HG02840 (cell line): Measurements from ENCODE around the gene USP40.
"Not testable (repeated sequence)": the region's sequence is repeated elsewhere in the genome, so short reads cannot be mapped to it uniquely, and the experiment has no call there.

Experiments used
- ATAC-seq: cut with Tn5 transposase; IDR thresholded peaks from one replicate; pipeline ENCODE4 v1.9.1; 2021; ENCODE audit warnings: mild to moderate bottlenecking, moderate library complexity, moderate number of reproducible peaks; ENCODE audit not compliant: unreplicated experiment, low FRiP score

USP40 gene, protein sequence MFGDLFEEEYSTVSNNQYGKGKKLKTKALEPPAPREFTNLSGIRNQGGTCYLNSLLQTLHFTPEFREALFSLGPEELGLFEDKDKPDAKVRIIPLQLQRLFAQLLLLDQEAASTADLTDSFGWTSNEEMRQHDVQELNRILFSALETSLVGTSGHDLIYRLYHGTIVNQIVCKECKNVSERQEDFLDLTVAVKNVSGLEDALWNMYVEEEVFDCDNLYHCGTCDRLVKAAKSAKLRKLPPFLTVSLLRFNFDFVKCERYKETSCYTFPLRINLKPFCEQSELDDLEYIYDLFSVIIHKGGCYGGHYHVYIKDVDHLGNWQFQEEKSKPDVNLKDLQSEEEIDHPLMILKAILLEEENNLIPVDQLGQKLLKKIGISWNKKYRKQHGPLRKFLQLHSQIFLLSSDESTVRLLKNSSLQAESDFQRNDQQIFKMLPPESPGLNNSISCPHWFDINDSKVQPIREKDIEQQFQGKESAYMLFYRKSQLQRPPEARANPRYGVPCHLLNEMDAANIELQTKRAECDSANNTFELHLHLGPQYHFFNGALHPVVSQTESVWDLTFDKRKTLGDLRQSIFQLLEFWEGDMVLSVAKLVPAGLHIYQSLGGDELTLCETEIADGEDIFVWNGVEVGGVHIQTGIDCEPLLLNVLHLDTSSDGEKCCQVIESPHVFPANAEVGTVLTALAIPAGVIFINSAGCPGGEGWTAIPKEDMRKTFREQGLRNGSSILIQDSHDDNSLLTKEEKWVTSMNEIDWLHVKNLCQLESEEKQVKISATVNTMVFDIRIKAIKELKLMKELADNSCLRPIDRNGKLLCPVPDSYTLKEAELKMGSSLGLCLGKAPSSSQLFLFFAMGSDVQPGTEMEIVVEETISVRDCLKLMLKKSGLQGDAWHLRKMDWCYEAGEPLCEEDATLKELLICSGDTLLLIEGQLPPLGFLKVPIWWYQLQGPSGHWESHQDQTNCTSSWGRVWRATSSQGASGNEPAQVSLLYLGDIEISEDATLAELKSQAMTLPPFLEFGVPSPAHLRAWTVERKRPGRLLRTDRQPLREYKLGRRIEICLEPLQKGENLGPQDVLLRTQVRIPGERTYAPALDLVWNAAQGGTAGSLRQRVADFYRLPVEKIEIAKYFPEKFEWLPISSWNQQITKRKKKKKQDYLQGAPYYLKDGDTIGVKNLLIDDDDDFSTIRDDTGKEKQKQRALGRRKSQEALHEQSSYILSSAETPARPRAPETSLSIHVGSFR

DNA sequence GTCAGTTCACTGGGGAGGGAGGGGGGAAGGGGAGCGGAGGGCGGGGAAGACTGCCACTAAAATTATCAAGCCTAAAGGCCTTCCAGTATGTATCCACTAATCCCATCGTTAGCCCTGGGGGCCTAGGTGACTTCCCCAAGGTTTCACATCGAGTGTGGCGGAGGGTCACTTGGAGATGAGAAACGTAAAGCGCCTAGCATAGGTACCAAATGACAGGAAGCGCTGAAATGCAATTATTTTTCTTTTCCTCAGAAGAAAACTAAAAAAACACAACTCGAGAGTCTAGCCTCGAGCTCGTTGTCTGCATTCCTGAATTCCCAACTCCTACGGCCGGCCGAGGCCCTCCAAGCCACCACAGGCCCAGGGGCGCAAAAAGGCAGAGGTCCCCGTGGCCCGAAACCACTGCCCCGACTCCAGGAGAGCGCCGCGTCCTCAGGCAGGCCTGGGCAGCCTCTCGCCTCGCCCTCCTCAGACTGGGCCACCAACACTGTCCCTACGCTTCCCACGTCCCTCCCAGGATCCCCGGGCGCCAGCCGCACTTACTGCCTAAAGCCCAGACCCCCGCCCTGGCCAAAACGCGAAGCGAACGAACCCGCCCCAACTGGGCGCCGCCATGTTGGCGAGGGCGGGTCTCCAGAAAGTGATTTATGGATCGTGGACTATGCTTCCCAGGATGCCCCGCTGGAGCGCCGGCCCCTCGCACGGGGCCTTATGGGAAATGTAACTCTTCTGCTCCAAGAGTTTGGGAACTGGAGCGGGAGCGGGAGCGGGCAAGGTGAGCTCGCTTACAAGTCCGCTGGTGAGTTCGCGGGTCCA lies at the start of gene USP40:
TSS of gene USP40 (minus strand) at position 642 of the 816 bp plus-strand sequence. CDS start 1,228 bp downstream, outside the sequence.
- no peak for ATAC-seq

DNA sequence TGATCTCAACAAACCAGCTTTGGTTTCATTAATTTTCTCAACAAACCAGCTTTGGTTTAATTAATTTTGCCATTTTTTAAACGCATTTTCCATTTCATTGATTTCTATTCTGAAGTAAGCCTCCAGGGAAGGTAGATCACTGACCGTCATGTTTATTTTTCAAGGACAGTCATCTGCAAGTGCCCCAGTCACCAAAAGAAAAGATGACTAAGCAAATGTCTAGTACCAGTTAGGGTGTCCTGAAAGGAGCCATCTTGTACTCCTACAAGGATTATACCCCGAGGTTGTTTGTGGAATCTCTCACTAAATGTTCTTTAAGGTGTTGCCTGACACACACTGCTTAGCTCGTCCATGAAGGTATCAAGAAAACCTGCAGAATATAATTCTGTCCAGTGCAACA lies 44.7 kb upstream of the USP40 start:
- ATAC-seq: no peak

DNA sequence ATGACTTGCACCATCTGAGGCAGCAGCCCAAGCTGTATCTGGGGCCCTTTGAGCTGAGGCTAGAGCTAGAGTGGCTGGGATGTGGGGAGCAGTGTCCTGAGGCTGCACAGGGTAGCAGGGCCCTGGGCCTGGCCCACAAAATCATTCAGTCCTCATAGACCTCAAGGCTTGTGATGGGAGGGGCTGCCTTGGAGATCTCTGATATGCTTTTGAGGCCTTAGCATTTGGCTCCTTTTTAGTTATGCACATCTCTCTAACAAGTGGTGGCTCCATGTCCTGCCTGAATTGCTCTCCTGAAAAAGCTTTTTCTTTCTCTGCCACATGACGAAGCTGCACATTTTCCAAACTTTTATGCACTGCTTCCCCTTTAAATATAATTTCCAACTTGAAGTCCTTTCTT lies 39.1 kb upstream of the USP40 start:
- no peak for ATAC-seq

DNA sequence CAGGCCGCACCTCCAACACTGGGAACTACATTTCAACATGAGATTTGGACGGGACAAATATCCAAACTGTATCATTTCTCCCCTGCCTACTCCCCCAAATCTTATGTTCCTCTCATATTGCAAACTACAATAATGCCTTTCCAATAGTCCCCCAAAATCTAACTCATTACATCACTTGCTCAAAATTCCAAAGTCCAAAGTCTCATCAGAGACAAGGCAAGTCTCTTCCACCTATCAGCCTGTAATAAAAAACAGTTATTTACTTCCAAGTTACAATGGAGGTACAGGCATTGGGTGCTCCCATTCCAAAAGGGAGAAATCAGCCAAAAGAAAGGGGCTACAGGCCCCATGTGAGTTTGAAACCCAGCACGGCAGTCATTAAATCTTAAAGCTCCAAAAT lies 38.2 kb upstream of the USP40 start:
- ATAC-seq: no peak

DNA sequence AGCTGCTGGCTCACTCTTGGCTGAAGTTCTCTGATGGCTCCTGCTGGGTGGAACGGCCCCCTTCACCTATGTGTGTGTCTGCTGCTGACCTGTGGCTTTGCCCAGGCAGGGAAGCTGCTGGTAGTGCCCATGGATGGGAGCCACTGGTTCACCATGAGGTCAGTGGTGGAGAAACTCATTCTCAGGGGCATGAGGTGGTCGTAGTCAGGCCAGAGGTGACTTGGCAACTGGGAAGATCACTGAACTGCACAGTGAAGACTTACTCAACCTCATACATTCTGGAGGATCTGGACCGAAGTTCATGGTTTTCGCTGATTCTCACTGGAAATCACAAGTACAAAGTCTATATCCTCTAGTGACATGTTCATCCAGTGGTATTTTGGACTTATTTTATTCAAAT lies 36.9 kb upstream of the USP40 start:
- no peak for ATAC-seq

DNA sequence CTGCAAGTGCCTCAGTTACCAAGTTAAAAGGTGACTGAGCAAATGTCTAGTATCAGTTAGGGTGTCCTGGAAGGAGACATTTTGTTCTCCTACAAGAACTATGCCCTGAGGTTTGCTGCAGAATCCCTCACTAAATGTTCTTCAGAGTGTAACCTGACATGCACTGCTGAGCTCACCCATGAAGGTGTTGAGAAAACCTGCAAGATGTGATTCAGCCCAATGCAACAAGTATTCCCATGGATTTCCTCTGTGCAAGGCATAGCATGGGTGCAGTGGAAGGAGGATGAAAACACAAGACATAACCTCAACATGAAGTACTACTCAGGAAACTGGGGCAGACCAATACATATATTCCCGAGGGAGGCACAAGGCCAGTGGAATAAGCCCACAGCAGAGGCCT lies 35.5 kb upstream of the USP40 start:
- ATAC-seq: no peak

DNA sequence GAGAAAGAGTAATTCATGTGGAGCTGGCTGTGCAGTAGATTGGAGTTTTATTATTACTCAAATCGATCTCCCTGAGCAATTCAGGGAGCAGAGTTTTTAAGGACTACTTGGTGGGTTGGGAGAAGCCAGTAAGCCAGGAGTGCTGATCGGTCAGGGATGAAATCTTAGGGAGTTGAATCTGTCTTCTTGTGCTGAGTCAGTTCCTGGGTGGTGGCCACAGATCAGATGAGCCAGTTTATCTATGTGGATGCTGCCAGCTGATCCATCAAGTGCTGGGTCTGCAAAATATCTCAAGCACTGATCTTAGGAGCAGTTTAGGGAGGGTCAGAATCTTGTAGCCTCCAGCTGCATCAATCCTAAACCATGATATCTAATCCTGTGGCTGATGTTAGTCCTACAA lies 33.8 kb upstream of the USP40 start:
- ATAC-seq: no peak

DNA sequence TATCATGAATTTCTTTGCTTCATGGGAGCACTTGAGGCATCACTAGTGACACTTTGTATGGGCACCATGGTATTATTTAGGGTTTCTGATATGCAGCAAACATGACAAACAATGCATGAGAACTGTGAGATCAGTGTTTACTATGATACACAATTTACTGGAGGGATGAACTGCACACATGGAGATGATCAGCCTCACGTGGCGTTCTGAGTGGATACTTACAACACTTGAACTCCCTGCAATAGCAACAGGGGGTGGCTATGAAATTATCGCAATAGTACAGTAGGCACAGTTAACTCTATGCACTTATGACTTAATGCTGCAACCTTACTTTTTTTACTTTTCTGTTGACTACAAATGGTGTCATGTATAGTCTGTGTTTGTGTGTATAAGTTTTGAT lies 32.4 kb upstream of the USP40 start:
- no peak for ATAC-seq

DNA sequence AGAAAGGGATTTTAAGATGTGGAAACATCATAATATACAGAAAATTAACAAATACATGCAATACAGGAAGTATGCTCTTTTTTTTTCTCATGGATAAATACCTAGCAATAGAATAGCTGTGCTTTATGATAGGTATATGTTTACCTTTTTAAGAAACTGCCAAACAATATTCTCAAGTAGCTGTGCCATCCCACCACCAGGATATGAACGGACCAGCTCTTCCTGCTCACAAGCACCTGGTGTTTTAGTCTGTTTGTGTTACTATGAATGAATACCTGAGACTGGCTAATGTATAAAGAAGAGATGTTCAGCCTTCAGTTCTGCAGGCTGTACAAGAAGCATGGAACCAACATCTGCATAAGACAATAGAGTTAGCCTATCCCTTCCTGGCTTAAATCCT lies 30.9 kb upstream of the USP40 start:
- ATAC-seq: no peak

DNA sequence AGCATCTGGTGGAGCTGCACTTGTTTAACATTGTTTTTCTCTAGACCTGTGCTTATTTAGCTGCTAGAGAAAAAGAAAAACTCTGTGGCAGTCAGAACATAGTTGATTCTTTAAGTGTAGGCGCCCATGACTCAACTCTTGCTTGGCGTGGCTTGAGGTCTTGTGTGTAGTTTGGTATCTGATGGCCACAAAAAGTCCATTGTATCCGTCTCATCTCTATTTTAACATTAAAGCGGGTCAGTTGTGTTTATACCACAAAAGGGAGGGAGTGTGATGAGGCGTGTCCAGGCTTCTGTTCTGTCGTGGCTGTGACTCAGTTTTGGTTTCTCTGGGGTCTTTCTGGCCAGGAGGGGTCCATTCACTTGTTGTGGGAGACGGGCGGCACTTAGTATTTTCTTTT lies 26.6 kb upstream of the USP40 start:
- ATAC-seq: no peak

DNA sequence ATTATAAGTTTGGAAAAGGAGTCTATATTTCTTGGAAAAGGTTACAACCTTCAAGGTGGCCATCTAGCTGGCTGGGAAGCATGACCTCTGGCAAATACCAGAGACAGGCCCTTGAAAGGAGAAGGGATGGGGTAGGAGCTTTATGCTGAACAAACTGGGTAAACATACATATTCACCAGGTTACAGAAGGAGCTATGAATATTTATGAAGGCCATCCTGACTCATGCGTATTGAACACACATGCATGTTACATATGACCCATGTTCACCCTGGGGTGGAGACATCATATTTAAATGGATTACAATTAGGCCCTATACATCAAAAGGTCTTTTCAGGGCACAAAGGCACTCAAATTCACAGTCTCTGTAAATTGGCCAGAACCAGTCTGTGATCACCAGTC lies 26.1 kb upstream of the USP40 start:
- ATAC-seq: not testable (repeated sequence)

DNA sequence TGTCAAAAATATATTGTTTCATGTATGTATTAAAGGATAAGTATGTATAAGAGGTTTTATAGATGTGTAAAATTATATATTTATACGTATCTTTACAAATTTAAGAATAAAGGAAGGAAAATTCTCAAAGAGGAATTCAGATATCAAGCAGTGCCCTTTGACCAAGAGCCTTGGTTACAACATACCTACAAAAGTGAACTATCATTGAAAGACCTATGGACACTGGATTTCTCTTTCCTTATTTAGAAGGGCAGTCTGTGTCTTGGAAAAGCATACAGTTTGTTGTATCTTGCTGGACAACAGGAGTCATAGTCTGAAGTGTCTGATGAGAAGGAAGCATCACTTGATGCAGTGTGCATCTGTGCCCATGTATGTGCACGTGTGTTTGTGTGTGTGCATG lies 21.8 kb upstream of the USP40 start:
- no peak for ATAC-seq

DNA sequence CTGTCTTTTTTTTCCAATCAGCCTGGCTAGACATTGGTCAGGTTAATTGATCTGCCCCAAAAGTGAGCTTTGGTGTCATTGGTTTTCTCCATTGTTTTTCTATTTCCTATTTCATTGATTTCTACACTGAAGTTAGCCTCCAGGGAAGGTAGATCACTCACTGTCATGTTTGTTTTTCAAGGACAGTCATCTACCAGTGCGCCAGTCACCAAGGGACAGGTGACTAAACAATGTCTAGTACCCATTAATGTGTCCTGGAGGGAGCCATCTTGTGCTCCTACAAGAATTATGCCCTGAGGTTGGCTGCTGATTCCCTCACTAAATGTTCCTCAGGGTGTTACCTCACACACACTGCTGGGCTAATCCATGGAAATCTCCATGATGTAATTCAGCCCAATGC lies 17.6 kb upstream of the USP40 start:
- ATAC-seq: no peak

DNA sequence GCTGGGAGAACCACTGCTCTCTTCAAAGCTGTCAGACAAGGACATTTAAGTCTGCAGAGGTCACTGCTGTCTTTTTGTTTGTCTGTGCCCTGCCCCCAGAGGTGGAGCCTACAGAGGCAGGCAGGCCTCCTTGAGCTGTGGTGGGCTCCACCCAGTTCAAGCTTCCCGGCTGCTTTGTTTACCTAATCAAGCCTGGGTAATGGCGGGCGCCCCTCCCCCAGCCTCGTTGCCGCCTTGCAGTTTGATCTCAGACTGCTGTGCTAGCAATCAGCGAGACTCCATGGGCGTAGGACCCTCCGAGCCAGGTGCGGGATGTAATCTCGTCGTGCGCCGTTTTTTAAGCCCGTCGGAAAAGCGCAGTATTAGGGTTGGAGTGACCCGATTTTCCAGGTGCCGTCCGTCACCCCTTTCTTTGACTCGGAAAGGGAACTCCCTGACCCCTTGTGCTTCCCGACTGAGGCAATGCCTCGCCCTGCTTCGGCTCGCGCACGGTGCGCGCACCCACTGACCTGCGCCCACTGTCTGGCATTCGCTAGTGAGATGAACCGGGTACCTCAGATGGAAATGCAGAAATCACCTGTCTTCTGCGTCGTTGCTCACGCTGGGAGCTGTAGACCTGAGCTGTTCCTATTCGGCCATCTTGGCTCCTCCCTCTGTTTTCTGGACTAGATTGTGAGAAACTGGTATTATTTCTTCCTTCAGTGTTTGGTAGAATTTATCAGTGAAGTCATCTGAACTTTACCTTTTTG lies 16.8 kb upstream of the USP40 start:
- not testable (repeated sequence) for ATAC-seq

DNA sequence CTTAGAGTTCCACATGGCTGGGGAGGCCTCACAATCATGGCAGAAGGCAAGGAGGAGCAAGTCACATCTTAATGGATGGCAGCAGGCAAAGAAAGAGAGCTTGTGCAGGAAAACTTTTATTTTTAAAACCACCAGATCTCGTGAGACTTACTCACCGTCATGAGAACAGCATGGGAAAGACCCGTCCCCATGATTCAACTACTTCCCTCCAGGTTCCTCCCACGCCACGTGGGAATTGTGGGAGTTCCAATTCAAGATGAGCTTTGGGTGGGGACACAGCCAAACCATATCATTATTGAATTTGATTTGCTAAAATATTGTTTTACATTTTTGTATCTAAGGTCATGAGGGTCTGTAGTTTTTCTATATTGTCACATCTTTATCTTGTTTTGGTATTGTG lies 10.8 kb upstream of the USP40 start:
- ATAC-seq: not testable (repeated sequence)

DNA sequence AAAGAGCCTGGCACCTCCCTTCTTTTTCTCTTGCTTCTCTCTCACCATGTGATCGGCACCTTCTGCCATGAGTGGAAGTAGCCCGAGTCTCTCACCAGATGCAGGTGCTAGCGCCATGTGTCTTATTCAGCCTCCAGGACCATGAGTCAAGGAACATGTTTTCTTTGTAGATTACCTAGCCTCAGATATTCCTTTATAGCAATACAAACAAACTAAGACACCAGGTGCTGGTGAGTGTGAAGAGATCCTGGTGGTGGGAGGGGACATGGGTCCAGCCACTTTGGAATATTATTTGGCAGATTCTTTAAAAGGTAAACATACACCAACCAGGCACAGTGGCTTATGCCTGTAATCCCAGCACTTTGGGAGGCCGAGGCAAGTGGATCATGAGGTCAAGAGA lies 5.9 kb upstream of the USP40 start:
- no peak for ATAC-seq

DNA sequence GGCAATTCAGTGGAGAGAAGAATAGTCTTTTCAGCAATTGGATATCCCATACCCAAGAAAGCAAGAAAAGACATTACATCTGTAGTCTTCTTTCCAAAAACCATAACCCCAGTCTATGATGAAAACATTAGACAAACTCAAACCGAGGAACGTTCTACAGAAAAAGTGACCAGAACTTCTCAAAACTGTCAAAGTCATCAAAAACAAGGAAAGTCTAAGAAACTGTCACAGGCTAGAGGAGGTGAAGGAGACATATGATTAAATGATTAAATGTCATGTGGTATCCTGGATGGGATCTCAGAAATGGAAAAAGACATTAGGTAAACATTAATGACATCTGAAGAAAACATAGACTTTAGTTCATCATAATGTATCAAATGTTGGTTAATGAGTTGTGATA lies 4.9 kb upstream of the USP40 start:
- no peak for ATAC-seq

DNA sequence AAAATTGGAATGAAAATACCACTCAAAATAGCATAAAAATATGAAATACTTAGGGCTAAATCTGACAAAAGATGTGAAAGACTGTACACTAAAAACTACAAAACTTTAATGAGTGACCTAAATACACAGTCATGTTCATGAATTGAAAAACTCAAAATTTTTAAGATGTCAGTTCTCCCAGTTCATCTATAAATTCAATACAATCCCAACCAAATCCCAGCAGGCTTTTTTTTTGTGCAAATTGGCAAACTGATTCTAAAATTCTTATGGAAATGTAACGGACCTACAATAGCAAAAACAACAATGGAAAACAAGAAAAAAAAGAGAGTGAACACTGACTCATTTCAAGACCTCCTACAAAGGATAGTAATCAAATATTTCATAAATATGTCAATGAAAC lies 4.4 kb upstream of the USP40 start:
- no peak for ATAC-seq

DNA sequence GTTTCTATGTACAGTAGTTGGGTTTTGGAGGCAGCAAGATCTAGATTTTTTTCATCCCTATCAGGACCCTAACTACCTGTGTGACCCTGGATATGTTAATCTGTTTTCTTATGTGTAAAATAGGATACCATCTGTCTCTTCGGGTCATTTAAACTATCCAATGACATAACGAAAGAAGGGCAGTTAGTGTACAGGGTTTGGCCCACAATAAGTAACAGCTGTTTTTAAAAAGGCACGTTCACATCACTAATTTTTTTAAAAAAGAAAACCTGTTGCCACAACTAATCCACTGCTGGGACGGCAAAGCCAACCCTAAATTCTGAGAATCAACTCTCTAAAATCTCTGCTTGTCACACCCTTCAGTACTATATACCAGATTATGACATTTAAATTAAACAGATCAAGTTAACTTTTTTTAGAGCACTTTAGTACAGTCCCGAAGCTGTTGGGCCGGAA lies 869 bp downstream of the USP40 start:
- ATAC-seq: no peak
